Inferior parietal cortex (tissue), 1 donor: Measurements from ENCODE around the gene LUZP1.
"Not testable (repeated sequence)": the region's sequence is repeated elsewhere in the genome, so short reads cannot be mapped to it uniquely, and the experiment has no call there.

ENCODE experiments used
- DNase-seq: peaks from one replicate; pipeline ENCODE4 v3.0.0-alpha.2; 2016; ENCODE audit errors: extremely low spot score

LUZP1 gene

GRCh38 chr1:23168445-23169194 lies at the start of gene LUZP1:
TSS of gene LUZP1 (minus strand) at chr1:23168856.
- DNase-seq, result peak; percentile 88

- no peak for DNase-seq
These were observed 48.9 kb upstream of the LUZP1 start, which contains the start of gene HTR1D for GRCh38 chr1:23217421-23218115. TSS of gene HTR1D (minus strand) at chr1:23217502. CDS start at chr1:23194219, 23,283 bp downstream.

- DNase-seq, result no peak
These were observed 48.2 kb upstream of the LUZP1 start for GRCh38 chr1:23216771-23217420.

- no peak for DNase-seq
These were observed 47.2 kb upstream of the LUZP1 start for GRCh38 chr1:23215751-23216449.

GRCh38 chr1:23215291-23215690 lies 46.6 kb upstream of the LUZP1 start:
- no peak for DNase-seq

GRCh38 chr1:23214640-23215039 lies 46.0 kb upstream of the LUZP1 start:
- no peak for DNase-seq

GRCh38 chr1:23211955-23212354 lies 43.3 kb upstream of the LUZP1 start:
- no peak for DNase-seq

GRCh38 chr1:23210963-23211362 lies 42.3 kb upstream of the LUZP1 start:
- no peak for DNase-seq

GRCh38 chr1:23210351-23210785 lies 41.7 kb upstream of the LUZP1 start:
- DNase-seq, result no peak

- DNase-seq, result no peak
These were observed 41.1 kb upstream of the LUZP1 start for GRCh38 chr1:23209770-23210169.

GRCh38 chr1:23208527-23208926 lies 39.9 kb upstream of the LUZP1 start:
- no peak for DNase-seq

GRCh38 chr1:23207733-23208132 lies 39.1 kb upstream of the LUZP1 start:
- not testable (repeated sequence) for DNase-seq

GRCh38 chr1:23202263-23202749 lies 33.6 kb upstream of the LUZP1 start:
- peak; percentile 18 for DNase-seq

- DNase-seq, result no peak
These were observed 32.2 kb upstream of the LUZP1 start for GRCh38 chr1:23200883-23201282.

- no peak for DNase-seq
These were observed 29.7 kb upstream of the LUZP1 start for GRCh38 chr1:23198373-23198772.

GRCh38 chr1:23196627-23197328 lies 28.1 kb upstream of the LUZP1 start:
- no peak for DNase-seq

GRCh38 chr1:23194119-23194984 lies 25.7 kb upstream of the LUZP1 start:
- no peak for DNase-seq

GRCh38 chr1:23193391-23194118 lies 24.9 kb upstream of the LUZP1 start:
- DNase-seq, result no peak

GRCh38 chr1:23191199-23191598 lies 22.5 kb upstream of the LUZP1 start:
- DNase-seq, result no peak
